Measurements from ENCODE around the gene UGP2. TPM values are rescaled to one million over a fixed set of nuclear protein-coding genes. Genes with fewer than 3 reads are reported as not detected.

UGP2 gene
- total RNA-seq, 1 experiment from 2014 or later, result 76.1 TPM

DNA sequence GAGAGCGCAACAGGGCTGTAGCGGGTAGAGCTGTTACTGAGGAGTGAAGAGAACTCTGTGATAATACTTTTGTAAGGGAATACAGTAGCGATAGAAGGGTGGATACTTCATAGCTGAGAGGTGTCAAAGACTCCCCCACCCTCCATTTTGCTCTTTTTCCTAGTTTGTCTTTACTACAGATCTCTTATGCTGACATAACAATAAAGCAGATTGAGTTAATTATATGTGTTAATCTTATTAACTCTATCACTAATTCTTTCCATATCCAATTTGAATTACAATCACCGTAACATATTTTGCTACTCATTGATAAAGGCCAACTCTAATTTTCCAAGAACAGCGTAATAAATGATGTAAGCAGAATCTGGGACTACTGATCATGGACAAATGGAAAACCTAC lies 57.1 kb downstream of the UGP2 start:
- H3K4me1 ChIP-seq (ENCODE audit: control insufficient read depth, insufficient read depth, low read length), result no peaks in the 10 kb centered on the region
- no peaks in the 10 kb centered on the region for H3K27me3 ChIP-seq (ENCODE audit: control insufficient read depth, insufficient read depth, low read length)
- no peak overlapping the region for H3K4me3 ChIP-seq (ENCODE audit: low read depth in 2 of 2, low read length in 2 of 2)
- ChIA-PET CTCF (no interaction called here), POLR2A (no interaction called here)
- TF ChIP-seq, protein P1, sequence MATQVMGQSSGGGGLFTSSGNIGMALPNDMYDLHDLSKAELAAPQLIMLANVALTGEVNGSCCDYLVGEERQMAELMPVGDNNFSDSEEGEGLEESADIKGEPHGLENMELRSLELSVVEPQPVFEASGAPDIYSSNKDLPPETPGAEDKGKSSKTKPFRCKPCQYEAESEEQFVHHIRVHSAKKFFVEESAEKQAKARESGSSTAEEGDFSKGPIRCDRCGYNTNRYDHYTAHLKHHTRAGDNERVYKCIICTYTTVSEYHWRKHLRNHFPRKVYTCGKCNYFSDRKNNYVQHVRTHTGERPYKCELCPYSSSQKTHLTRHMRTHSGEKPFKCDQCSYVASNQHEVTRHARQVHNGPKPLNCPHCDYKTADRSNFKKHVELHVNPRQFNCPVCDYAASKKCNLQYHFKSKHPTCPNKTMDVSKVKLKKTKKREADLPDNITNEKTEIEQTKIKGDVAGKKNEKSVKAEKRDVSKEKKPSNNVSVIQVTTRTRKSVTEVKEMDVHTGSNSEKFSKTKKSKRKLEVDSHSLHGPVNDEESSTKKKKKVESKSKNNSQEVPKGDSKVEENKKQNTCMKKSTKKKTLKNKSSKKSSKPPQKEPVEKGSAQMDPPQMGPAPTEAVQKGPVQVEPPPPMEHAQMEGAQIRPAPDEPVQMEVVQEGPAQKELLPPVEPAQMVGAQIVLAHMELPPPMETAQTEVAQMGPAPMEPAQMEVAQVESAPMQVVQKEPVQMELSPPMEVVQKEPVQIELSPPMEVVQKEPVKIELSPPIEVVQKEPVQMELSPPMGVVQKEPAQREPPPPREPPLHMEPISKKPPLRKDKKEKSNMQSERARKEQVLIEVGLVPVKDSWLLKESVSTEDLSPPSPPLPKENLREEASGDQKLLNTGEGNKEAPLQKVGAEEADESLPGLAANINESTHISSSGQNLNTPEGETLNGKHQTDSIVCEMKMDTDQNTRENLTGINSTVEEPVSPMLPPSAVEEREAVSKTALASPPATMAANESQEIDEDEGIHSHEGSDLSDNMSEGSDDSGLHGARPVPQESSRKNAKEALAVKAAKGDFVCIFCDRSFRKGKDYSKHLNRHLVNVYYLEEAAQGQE (IDR thresholded peaks at IDR 0.05; ENCODE audit: insufficient read depth in 1 of 2, low read depth in 2 of 2, low read length in 1 of 2), result no peak
- TF ChIP-seq SIN3A (IDR thresholded peaks at IDR 0.05; ENCODE audit: borderline replicate concordance, insufficient read depth, low read depth, low read length) (no peak), POLR2AphosphoS5 (IDR thresholded peaks at IDR 0.05; ENCODE audit: low read depth, low read length) (no peak), TCF7L2 (IDR thresholded peaks at IDR 0.05; ENCODE audit: low read depth, low read length) (no peak)
- TF ChIP-seq, protein P2, sequence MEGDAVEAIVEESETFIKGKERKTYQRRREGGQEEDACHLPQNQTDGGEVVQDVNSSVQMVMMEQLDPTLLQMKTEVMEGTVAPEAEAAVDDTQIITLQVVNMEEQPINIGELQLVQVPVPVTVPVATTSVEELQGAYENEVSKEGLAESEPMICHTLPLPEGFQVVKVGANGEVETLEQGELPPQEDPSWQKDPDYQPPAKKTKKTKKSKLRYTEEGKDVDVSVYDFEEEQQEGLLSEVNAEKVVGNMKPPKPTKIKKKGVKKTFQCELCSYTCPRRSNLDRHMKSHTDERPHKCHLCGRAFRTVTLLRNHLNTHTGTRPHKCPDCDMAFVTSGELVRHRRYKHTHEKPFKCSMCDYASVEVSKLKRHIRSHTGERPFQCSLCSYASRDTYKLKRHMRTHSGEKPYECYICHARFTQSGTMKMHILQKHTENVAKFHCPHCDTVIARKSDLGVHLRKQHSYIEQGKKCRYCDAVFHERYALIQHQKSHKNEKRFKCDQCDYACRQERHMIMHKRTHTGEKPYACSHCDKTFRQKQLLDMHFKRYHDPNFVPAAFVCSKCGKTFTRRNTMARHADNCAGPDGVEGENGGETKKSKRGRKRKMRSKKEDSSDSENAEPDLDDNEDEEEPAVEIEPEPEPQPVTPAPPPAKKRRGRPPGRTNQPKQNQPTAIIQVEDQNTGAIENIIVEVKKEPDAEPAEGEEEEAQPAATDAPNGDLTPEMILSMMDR (IDR thresholded peaks at IDR 0.05), result no peak
- no peak for ATAC-seq
- intact Hi-C loops (cut with micrococcal nuclease; ENCODE audit: unreplicated experiment) (no loop called here), in situ Hi-C loops (cut with HindIII; ENCODE audit: low pct_unique_long_range_greater_than_20kb, low sequenced_read_pairs) (no loop called here)
- no TSS peak for BruUV-seq (replicated peaks)
- no peak overlapping the region for H3K27ac ChIP-seq (ENCODE audit: low read length)
- peaks cover 9% of the 10 kb centered on the region; the same call in 1 of the 2 replicates for H3K9me3 ChIP-seq (ENCODE audit: control insufficient read depth, insufficient read depth, low read depth, low read length)
- DNase-seq (ENCODE audit: low read depth, low spot score), result no peak
- H3K36me3 ChIP-seq (ENCODE audit: control insufficient read depth, insufficient read depth, low read length), result peaks cover 15% of the 10 kb centered on the region

DNA sequence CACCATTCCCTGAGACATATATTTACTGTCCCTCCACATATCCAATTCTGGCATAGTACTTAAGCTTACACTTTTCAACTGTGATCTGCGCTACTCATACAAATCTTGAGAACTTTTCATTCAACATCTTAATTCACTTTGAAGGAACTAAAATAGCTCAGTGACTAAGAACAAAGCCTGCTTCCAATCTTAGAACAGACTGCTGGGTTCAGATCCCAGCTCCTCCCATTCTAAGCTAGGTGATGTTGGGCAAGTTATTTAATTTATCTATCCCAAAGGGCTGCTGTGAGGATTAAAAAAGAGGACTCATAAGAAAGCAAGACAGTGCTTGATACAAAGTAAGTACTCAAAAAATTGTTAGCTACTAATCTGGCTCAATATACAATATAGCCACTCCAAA lies 57.9 kb downstream of the UGP2 start:
- POLR2A ChIA-PET, result no interaction called here
- Histone ChIP-seq H3K4me3 (ENCODE audit: low read depth in 2 of 2, low read length in 2 of 2) (no peak overlapping the region), H3K9me3 (ENCODE audit: control insufficient read depth, insufficient read depth, low read depth, low read length) (peaks cover 9% of the 10 kb centered on the region; the same call in 1 of the 2 replicates), H3K27me3 (ENCODE audit: control insufficient read depth, insufficient read depth, low read length) (no peaks in the 10 kb centered on the region), H3K4me1 (ENCODE audit: control insufficient read depth, insufficient read depth, low read length) (no peaks in the 10 kb centered on the region), H3K27ac (ENCODE audit: low read length) (no peak overlapping the region), H3K36me3 (ENCODE audit: control insufficient read depth, insufficient read depth, low read length) (peaks cover 15% of the 10 kb centered on the region)
- ATAC-seq (no peak), DNase-seq (ENCODE audit: low read depth, low spot score) (no peak)
- TF ChIP-seq POLR2AphosphoS5 (IDR thresholded peaks at IDR 0.05; ENCODE audit: low read depth, low read length) (no peak), SIN3A (IDR thresholded peaks at IDR 0.05; ENCODE audit: borderline replicate concordance, insufficient read depth, low read depth, low read length) (no peak), TCF7L2 (IDR thresholded peaks at IDR 0.05; ENCODE audit: low read depth, low read length) (no peak)
- TF ChIP-seq, protein P2 (IDR thresholded peaks at IDR 0.05), result no peak
- TF ChIP-seq, protein P1 (IDR thresholded peaks at IDR 0.05; ENCODE audit: insufficient read depth in 1 of 2, low read depth in 2 of 2, low read length in 1 of 2), result no peak
- BruUV-seq (replicated peaks), result no TSS peak
- in situ Hi-C loops (cut with HindIII; ENCODE audit: low pct_unique_long_range_greater_than_20kb, low sequenced_read_pairs) (no loop called here), intact Hi-C loops (cut with micrococcal nuclease; ENCODE audit: unreplicated experiment) (no loop called here)
- CTCF ChIA-PET, result interaction anchor here (0.5 kb wide), 1 partner anchor 167 kb away, joined by 4 read pairs; no protein-coding TSS in a partner anchor

All from Panc1 (cell line).